ENCODE measurements around the gene SEPTIN12.
"Not testable (repeated sequence)": the region's sequence is repeated elsewhere in the genome, so short reads cannot be mapped to it uniquely, and the experiment has no call there.

SEPTIN12 gene

DNA sequence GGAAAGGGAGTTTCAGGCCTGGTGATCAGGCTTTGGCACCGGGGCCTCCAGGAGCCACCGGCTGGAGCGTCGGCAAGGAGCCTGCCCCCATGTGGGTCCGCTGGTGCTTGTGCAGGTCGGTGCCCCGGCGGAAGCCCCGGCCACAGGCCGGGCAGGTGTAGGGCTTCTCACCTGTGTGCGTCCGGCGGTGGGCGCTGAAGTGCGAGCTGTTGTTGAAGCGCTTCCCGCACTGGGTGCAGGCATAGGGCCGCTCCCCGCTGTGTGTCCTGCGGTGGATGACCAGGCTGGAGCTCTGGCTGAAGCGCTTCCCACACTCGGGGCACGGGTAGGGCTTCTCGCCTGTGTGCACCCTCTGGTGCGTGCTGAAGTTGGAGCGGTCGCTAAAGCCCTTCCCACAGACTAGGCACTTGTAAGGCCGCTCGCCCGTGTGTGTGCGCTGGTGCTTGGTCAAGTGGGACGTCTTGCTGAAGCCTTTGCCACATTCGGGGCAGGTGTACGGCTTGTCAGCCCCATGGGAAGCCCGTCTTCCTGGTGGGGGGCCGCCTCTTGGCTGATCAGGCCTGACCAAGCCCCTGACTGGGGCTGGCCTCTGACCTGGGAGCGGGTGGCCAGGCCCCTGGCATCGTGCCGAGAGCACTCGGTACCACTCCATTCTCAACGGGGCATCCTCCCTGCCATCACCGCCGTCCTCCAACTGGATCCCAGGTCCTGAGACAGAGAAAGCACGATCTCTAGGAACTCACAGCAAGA lies 35.6 kb downstream of the SEPTIN12 start:
- no peak for DNase-seq

DNA sequence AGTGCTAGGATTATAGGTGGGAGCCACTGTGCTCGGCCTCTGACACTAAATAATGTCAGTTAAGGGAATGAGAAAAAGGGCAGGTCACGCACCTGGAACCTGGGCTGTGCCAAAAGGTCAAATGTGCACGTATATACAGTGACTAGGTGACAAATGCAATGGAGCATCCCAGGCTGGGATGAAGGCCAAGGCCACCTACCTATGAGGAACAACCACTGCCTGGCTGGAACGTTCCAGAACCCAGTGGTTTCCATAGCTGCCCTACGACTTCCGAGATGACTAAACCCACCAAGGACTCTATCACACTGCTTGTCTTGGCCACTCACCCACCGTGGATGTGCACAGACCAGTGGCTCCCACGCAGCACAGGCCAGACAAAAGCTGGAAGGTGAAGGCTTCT lies 37.2 kb downstream of the SEPTIN12 start:
- DNase-seq, result no peak

GRCh38 chr16:4749700-4750257 lies 38.4 kb downstream of the SEPTIN12 start:
- DNase-seq, result no peak

GRCh38 chr16:4748682-4749411 lies 39.3 kb downstream of the SEPTIN12 start:
- DNase-seq, result no peak

GRCh38 chr16:4747906-4748681 lies 40.1 kb downstream of the SEPTIN12 start:
- DNase-seq, result no peak

DNA sequence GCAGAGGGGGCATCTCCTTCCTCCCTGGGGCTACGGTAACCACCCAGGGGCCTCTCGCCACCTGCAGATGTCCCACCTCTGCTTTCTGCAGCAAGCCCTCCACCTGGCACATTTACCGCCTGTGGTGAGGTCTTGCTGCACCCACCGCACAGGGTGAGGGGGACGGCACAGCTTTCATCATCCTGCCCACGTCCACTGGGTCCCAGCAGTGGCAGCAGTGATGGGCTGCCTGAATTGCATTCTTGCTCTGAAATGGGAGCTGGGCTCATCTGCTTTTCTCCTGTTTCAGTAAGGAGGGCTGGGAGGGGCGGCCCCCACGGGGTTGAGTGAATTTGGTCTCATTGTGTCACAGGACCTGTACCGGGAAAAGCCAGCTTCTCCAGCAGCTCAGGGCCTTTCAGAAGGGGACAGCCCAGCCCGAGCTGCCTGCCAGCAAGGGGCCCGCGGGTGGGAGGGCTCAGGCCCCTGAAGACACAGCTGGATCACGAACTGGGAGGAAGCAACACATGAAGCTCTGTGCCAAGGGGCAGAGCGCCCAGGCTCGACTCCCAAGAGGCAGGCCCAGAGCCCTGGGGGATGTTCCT lies 41.1 kb downstream of the SEPTIN12 start:
- DNase-seq, result no peak

DNA sequence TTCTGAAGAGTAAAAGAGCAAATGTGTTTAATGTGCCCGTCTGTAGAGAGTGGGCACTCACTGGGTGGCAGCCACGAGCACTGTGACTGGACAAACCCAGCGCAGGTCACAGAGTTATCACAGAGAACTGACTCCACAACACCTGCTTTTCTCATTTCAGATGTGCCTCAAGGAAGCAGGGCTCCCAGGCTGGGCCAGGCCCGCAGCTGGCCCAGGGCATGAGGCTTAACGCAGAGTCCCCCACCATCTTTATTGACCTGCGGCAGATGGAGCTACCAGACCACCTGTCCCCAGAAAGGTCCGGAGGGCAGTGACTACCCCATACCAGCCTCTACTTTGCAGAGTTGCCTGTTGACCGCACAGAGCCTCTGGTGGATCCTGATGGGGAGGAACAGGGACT lies 41.9 kb downstream of the SEPTIN12 start:
- no peak for DNase-seq

DNA sequence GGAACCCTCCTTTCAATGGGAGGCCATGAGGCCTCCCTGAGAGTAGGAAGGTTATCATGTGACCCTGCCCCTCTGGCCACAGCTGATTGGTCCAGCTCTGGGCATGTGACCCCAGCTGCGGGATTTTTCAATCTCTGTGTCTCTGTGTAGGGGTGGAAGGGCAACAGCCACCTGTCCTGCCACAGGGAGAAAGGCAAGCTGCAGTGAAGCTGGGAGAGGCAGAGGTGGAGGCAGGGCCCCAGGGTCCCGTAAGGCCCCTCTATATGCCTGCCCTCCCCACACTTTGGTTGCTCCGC lies 42.9 kb downstream of the SEPTIN12 start:
- DNase-seq, result no peak

- no peak for DNase-seq
Measured at GRCh38 chr16:4744555-4745273, 43.4 kb downstream of the SEPTIN12 start.

DNA sequence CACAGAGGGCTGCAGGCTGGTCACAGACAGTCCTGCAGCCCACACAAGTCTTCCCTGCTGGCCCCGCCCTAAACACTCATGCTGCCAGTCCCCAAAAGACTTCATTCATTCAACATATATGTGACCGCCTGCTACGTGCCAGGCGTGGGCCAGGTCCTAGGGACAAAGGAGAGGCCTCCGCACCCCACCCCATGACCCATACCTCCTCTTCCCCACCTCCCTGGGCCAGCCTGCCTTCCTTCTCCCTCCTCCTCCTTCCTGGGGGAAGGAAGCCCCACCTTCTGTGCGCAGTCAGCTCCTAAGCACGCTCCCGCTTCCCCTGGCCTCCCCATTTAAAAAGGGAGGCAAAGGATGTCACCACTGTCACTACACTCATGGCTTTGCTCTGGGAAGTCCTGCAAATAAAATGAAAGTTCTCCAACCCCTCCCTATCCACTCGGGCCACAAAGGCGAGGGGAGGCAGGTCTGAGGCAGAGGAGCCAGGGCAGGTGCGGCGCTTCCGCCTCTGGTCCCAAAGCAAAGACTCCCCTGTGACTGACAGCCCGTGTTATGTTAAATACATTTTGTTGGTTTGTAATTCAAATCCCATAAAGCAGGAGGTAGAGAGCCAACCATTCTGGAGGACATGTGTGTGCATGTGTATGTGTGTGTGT lies 44.8 kb downstream of the SEPTIN12 start:
- no peak for DNase-seq

DNA sequence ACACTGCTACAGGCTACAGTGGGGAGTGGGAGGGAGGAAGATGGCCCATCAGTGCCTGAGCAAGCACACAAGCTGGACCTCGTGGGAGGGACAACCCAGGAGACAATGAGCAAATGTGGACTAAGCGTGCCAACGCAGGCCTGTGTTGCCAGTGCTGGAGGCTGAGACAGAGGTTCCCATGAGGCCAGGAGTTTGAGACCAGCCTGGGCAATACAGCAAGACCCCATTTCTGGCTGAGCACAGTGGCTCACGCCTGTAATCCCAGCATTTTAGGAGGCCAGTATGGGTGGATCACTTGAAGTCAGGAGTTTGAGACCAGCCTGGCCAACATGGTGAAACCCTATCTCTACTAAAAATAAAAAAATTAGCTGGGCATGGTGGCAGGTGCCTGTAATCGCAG lies 49.8 kb downstream of the SEPTIN12 start:
- not testable (repeated sequence) for DNase-seq

DNA sequence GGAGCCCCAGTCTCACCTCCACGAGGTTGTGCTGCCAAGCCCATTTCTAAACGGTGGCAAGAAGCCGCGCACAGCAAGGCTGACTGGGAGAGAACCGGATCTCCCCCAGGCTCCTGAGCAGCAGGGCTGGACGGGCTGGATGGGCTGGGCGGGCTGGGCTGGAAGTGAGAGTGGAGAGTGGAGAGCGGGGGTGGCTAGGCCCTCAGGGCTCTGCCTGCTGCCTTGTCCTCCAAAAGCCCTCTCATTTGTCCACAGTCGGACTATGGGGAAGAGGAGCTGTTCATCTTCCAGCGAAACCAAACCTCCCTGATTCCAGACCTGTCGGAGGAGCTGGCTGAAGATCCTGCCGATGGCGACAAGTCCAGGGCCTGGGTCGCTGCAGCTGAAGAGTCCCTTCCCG lies 50.6 kb downstream of the SEPTIN12 start:
- no peak for DNase-seq

GRCh38 chr16:4736546-4736945 lies 51.6 kb downstream of the SEPTIN12 start:
- no peak for DNase-seq

- peak; percentile 91 for DNase-seq
Measured at GRCh38 chr16:4734730-4735535, 53.2 kb downstream of the SEPTIN12 start.

DNA sequence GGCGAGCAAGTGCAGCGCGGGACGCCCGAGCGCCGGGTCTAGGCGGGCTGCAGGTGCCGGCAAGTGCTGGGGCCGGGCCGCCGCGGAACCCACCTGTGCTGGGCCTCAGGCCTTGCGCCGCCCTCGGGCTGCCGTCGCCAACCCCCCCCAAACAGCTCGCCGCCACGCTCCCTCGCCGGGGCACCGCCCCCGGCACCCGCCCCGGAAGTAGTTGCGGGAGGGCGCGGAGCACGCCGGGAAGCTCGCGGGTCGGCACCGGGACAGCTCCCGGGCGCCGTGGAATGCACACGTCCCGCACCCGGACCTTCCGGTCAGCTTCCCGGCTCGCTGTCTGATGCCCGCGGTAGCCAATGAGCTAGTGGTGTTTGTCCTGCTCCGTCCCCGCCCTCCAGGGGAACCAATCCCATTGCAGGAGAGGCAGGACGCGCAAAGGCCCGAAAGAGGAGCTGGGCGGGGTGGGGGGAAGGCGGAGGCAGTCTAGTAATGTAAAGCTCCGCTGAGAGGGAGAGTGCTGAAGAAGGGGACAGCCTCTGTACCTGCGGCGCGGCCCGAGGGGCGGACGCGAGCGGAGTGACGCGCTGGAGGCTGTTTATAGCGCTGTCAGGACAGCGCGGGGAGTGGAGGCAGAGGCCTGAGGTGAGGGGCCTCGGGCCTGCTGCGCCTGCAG lies 53.9 kb downstream of the SEPTIN12 start, which contains the start of the genes ANKS3 and DNAAF8:
TSS of gene ANKS3 (minus strand) at position 209 of the 667 bp plus-strand sequence. CDS start 4,122 bp downstream, outside the sequence.
TSS of gene DNAAF8 (plus strand) at position 475 of the 667 bp plus-strand sequence. CDS start 1,978 bp downstream, outside the sequence.
- peak; percentile 77 for DNase-seq

DNA sequence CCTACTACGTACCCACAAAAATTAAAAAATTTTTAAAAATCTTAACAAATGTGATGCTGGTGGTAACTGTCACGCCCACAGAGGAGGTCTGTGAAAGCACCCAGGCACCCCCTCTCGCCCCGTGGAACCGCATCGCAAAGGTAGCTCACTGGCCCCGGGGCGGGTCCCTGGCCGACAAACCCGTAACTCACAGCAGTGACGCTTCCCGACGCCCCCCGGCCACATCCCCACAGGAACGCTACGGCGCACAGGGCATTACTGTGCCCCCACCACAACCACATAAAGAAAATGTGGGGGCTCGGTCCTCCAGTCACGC lies 54.4 kb downstream of the SEPTIN12 start:
- peak; percentile 29 for DNase-seq

- DNase-seq, result no peak
Measured at GRCh38 chr16:4733211-4733742, 54.9 kb downstream of the SEPTIN12 start.

GRCh38 chr16:4729876-4730275 lies 58.3 kb downstream of the SEPTIN12 start:
- DNase-seq, result no peak

DNA sequence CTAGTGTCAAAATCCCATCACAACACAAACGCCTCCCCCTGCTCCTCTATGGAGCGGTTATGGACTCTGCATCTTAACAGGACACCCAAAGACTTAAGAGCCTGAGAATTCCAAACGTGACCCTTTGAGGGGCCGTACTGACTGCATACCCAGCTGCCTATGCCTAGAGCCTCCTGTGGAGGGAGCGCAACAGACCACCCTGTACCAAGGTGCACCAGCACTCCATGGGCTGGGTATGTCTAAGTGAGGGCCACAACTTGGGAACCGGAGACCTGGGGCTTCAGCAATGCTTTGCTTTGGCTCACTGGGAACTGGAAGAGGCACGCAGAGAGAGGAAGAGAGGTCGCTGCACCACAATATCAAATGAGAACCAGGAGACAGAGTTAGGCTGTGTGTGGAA lies 59.5 kb downstream of the SEPTIN12 start:
- no peak for DNase-seq
